Measurements from ENCODE around the gene USP21. TPM values are rescaled to one million over a fixed set of nuclear protein-coding genes. Genes with fewer than 3 reads are reported as not detected.

The USP21 gene
- polyA plus RNA-seq, 3 donors: 11.0 to 42.8 (median 11.3) TPM

DNA sequence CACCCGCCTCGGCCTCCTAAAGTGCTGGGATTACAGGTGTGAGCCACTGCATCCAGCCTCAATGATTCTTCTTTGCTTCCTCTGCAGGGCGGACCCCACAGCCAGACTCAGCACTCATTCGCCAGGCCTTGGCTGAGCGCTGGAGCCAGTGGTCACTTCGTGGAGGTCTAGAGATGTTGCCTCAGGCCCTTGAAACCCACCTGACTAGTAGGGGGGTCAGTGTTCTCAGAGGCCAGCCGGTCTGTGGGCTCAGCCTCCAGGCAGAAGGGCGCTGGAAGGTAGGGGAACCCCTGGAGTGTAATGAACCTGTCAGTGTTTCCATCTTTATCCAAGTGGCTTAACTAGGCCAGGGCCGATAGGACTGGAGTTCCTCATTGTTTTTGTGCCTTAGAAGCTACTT is 9.6 kb downstream of the USP21 start:
- Histone ChIP-seq H3K79me2 (ENCODE audit: insufficient read depth, low read length) (no peaks in the 10 kb centered on the region), H4K20me1 (ENCODE audit: insufficient read depth, low read length) (no peaks in the 10 kb centered on the region), H3K9me3 (replicated peaks in 1 of 2; ENCODE audit: control insufficient read depth in 1 of 2, insufficient read depth in 1 of 2, low read length in 2 of 2) (no peaks in the 10 kb centered on the region), H2AFZ (ENCODE audit: insufficient read depth, low read depth, low read length, poor library complexity, severe bottlenecking) (no peak overlapping the region), H3K4me1 (ENCODE audit: control insufficient read depth in 1 of 2, insufficient read depth in 2 of 2, low read length in 2 of 2) (peaks cover 21 to 26% of the 10 kb centered on the region in 2 donors), H3K9ac (ENCODE audit: insufficient read depth, low read length, poor library complexity, severe bottlenecking) (no peak overlapping the region), H3K4me3 (replicated peaks in 1 of 3; ENCODE audit: low read depth in 2 of 3, low read length in 3 of 3) (no peak overlapping the region), H3K27me3 (ENCODE audit: control insufficient read depth in 2 of 2, insufficient read depth in 2 of 2, low read length in 2 of 2) (no peaks in the 10 kb centered on the region), H3K4me2 (replicated peaks; ENCODE audit: extremely low read depth, low read length, poor library complexity, severe bottlenecking) (no peak overlapping the region), H3K27ac (ENCODE audit: low read depth in 1 of 2, low read length in 2 of 2) (peak overlapping the region in 1 of 2 donors; percentile 35), H3K36me3 (replicated peaks in 1 of 2; ENCODE audit: control insufficient read depth in 1 of 2, insufficient read depth in 2 of 2, low read length in 2 of 2) (peaks cover 39 to 62% of the 10 kb centered on the region in 2 donors)
- Mint-ChIP-seq H3K9me3 (no peaks in the 10 kb centered on the region), H3K4me3 (no peak overlapping the region), H3K27me3 (ENCODE audit: low read depth in 3 of 3) (peaks cover 0 to 2% (median 0%) of the 10 kb centered on the region in 3 donors), H3K36me3 (peaks cover 57 to 69% of the 10 kb centered on the region in 2 donors), H3K27ac (peak overlapping the region in 2 of 7 donors; percentile 22 to 45), H3K4me1 (peaks cover 26% of the 10 kb centered on the region)
- intact Hi-C loops (cut with micrococcal nuclease): no loop called here
- TF ChIP-seq, protein P1, sequence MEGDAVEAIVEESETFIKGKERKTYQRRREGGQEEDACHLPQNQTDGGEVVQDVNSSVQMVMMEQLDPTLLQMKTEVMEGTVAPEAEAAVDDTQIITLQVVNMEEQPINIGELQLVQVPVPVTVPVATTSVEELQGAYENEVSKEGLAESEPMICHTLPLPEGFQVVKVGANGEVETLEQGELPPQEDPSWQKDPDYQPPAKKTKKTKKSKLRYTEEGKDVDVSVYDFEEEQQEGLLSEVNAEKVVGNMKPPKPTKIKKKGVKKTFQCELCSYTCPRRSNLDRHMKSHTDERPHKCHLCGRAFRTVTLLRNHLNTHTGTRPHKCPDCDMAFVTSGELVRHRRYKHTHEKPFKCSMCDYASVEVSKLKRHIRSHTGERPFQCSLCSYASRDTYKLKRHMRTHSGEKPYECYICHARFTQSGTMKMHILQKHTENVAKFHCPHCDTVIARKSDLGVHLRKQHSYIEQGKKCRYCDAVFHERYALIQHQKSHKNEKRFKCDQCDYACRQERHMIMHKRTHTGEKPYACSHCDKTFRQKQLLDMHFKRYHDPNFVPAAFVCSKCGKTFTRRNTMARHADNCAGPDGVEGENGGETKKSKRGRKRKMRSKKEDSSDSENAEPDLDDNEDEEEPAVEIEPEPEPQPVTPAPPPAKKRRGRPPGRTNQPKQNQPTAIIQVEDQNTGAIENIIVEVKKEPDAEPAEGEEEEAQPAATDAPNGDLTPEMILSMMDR (IDR thresholded peaks at IDR 0.05): no peak
- DNase-seq: no peak
- WGBS (ENCODE audit: insufficient coverage): 97% methylated on average over 8 of the region's 9 CpGs

DNA sequence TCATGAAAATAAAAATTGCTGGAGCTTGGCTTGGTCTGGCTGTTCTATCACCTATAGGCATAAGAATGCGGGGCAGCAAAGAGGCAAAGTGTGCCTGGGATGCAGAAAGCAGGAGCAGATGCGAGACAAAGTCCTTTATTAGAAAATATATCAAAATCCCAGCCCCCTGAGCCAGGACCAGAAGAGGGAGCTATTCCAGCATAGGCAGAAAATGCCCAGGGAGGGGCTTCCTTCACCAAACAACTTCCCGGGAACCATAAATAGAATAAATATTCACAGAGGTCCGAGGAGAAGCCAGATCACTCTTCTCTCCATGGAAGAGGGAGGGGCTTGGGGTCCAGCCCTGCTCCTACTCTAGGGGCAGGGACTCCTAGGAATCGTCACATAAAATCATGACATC is 11.9 kb downstream of the USP21 start:
- no CpG with 5 or more reads among the region's 5 CpGs for WGBS (ENCODE audit: insufficient coverage)
- peaks cover 8% of the 10 kb centered on the region for H3K79me2 ChIP-seq (ENCODE audit: insufficient read depth, low read length)
- Mint-ChIP-seq H3K36me3 (peaks cover 65 to 79% of the 10 kb centered on the region in 2 donors), H3K27ac (peak overlapping the region in 1 of 7 donors; percentile 47), H3K9me3 (no peaks in the 10 kb centered on the region), H3K4me1 (peaks cover 27% of the 10 kb centered on the region), H3K4me3 (no peak overlapping the region), H3K27me3 (ENCODE audit: low read depth in 3 of 3) (peaks cover 0 to 2% (median 0%) of the 10 kb centered on the region in 3 donors)
- no peaks in the 10 kb centered on the region for H3K27me3 ChIP-seq (ENCODE audit: control insufficient read depth in 2 of 2, insufficient read depth in 2 of 2, low read length in 2 of 2)
- intact Hi-C loops (cut with micrococcal nuclease): no loop called here
- no peak overlapping the region for H2AFZ ChIP-seq (ENCODE audit: insufficient read depth, low read depth, low read length, poor library complexity, severe bottlenecking)
- DNase-seq: no peak
- H3K4me2 ChIP-seq (replicated peaks; ENCODE audit: extremely low read depth, low read length, poor library complexity, severe bottlenecking): no peak overlapping the region
- no peak overlapping the region for H3K27ac ChIP-seq (ENCODE audit: low read depth in 1 of 2, low read length in 2 of 2)
- H3K36me3 ChIP-seq (replicated peaks in 1 of 2; ENCODE audit: control insufficient read depth in 1 of 2, insufficient read depth in 2 of 2, low read length in 2 of 2): peaks cover 55 to 72% of the 10 kb centered on the region in 2 donors
- H3K4me3 ChIP-seq (replicated peaks in 1 of 3; ENCODE audit: low read depth in 2 of 3, low read length in 3 of 3): no peak overlapping the region
- H4K20me1 ChIP-seq (ENCODE audit: insufficient read depth, low read length): no peaks in the 10 kb centered on the region
- TF ChIP-seq, protein P1 (IDR thresholded peaks at IDR 0.05): no peak
- no peaks in the 10 kb centered on the region for H3K9me3 ChIP-seq (replicated peaks in 1 of 2; ENCODE audit: control insufficient read depth in 1 of 2, insufficient read depth in 1 of 2, low read length in 2 of 2)
- H3K4me1 ChIP-seq (ENCODE audit: control insufficient read depth in 1 of 2, insufficient read depth in 2 of 2, low read length in 2 of 2): peaks cover 18 to 20% of the 10 kb centered on the region in 2 donors
- no peak overlapping the region for H3K9ac ChIP-seq (ENCODE audit: insufficient read depth, low read length, poor library complexity, severe bottlenecking)

Measured in CD14-positive monocyte (primary cell).